GM18951 (cell line): ENCODE measurements around the gene SEC14L2.
A peak's percentile ranks its signal among the peaks of the same experiment; 100 is the strongest.

Experiments
- POLR2A ChIP-seq: IDR thresholded peaks from 4 replicates; pipeline ENCODE4 v1.6.1; 2011; ENCODE audit warnings: mild to moderate bottlenecking; ENCODE audit not compliant: insufficient read length, insufficient read depth; ENCODE audit errors: extremely low read depth
- in situ Hi-C: fragments of 300-500 bp; cut with MboI; formaldehyde crosslinking; loops from one replicate; pipeline ENCODE4 v1.12.0; 2022; ENCODE audit warnings: low sequenced_read_pairs, mixed read lengths, inconsistent platforms; ENCODE audit not compliant: unreplicated experiment

Gene SEC14L2

DNA sequence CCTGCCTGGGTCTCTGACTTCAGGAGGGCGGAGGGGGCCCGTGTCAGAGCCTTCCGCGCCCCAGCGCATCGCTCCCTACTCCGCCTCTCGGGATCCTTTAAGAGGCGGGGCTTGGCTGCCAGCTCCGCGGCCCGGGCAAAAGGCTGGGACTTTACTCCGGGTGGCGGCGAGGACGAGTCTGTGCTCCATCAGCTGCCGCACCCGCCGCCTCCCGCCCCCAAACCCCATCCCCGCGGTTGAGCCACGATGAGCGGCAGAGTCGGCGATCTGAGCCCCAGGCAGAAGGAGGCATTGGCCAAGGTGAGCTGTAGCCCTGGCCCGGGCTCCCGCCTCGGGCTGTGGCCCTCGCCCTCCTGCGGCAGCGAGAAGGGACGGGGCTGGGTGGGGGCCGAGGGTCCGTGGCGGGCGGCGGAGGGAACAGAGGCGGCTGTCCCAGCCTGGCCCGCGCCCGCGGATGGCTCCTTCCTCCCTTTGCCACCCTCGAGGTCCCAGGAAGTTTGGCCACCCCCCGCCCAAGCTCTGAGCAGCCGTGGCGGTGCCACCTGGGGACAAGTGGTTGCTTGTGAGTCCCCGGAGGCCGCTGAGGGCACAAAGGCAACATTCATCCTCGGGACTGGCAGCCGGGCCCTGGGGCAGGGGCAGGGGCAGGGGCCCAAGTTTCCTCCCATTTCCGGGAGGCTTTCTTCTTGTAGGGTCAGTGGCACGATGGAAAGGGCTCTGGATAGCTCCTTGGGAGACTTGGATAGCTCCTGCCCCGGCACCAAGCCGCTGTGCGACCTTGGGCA, at the start of gene SEC14L2:
Gene SEC14L2 (plus strand): TSS at position 148 of the 785 bp plus-strand sequence. CDS start 99 bp downstream, at position 247.
- in situ Hi-C loops: loop anchor here (10.0 to 25.0 kb wide), 2 partner anchors 88 to 285 kb away; no protein-coding TSS in a partner anchor
- peak; percentile 26 for TF ChIP-seq POLR2A

DNA sequence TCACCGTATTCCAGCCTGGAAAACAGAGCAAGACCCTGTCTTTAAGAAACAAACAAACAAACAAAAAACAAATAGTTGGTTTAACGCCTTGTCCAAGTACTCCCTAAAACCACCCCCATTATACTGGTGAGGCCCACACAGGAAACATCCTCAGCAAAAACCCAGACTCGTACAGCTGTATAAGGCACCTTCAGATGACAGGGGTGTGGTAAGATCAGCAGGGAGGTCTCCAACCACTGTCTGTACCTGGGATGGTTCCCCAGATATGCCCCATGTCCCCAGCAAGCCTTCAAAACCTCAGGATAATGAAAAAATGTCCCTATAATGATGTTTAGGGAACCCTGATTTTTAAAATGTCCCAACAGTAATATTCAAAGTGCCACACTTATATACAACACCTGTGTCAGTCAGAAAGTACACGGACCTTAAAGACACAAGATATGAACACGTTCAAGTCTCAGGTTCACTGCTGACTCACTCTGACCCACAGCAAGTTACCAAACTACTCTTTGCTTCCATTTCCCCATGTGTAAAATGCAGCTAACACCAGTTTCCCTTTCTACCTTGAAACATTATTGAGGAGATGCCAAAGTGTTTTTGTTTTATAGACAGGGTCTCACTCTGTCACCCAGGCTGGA, 49.4 kb upstream of the SEC14L2 start:
- in situ Hi-C loops: no loop called here

DNA sequence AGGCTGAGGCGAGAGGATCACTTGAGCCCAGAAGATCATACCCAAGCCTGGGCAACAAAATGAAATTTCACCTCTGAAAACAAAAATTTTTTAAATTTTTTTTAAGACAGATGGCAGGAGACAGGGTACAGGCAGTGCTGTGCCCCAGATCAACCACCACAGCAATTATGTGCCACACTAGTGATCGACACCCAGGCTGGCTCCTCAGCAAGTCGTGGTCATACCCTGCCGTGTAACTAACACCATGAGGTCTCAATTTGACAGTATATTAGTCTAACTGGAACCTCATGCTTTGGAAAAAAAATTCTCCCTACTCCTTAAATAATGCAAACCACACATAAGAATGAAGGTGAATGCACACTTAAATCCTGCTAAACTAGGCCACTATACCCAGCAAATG, 48.4 kb upstream of the SEC14L2 start:
- no peak for TF ChIP-seq POLR2A
- in situ Hi-C loops: no loop called here

More for the DNA sequence above, 49.4 kb upstream of the SEC14L2 start:
- no peak for TF ChIP-seq POLR2A

DNA sequence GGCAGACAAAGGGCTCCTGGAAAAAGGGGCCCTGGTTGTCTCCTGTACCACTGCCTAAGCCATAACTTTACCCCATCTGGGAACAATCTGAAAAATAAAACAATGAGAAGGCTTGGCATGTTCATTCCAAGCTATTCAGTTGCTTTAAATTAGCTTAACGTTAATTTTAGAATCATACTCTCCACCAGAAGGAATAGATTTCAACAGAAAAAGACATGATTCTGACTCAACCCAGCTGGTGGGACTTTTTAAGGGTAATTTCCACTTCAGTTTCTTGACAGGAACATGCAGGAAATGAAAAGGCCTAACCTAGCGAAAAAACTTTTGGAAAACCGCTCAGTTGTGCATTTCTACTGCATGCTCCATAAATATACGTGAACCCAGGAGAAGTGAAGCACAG, 48.0 kb upstream of the SEC14L2 start:
- in situ Hi-C loops: no loop called here
- TF ChIP-seq POLR2A: no peak

DNA sequence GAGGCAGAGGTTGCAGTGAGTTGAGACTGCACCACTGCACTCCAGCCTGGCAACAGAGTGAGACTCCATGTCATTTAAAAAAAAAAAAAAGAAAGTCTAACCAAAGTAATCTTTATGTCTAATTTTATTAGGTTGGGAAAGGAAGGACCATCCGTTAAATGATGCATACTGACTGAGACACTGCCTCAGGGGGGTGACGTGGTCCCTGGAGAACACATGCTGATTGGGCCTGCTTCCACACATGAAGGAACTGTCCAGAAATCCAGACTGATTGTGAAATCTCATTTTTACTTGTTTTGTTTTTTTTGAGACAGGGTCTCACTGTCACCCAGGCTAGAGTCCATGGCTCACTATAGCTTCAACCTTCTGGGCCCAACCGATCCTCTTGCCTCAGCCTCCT, 45.6 kb upstream of the SEC14L2 start:
- TF ChIP-seq POLR2A: no peak
- in situ Hi-C loops: no loop called here

DNA sequence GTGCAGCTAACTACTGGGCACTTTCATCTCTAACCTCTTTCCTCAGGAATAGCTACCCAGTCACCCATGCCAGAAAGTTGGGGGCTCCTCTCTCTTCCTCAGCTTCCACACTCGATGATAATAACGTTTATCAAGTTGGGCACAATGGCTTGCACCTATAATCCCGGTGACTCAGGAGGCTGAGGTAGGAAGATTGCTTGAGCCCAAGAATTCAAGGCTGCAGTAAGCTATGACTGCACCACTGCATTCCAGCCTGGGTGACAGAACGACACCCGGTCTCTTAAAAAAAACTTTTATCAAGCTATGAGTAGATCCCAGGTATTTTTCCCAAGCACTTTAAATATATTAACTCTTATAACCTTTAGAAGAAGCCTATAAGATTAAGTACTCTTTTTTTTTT, 42.2 kb upstream of the SEC14L2 start:
- no peak for TF ChIP-seq POLR2A
- in situ Hi-C loops: no loop called here

DNA sequence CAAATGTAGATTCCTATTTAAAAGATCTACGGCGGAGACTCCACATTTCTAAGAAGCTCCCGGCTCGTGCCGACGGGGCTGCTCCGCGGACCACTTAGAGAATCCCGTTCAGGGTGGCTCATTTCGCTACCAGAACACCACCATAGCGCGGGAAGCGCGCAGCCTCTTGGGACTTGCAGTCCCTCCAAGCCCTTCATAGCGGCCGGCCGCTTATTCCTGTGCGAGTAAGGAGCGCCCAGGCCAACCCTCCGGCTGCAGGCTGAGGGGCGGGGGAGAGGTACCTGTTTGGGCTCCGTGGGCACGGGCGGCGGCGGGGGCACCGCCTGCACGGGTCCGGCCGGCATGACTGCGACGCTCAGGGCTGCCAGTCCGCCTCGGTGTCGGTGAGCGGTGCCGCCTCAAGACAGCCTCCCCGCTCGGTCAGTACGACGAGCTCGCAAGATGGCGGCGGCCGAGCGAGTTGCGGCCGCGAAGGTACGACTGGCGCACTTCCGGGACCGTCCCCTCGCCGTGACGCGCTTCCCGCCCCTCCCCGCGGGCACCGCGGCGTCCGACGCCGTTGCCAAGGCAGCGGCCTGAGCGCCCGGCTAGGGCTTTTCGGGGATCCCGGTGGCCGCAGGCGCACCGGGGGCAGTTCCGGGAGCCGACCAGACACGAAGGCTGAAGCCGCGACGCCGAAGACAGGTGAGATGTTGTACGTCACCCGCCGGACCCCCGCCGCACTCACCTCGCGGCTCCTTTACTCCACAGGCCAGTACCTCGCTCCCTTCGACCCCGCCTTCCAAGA, 40.2 kb upstream of the SEC14L2 start, which contains the start of the genes CCDC157 and SF3A1:
Gene CCDC157 (plus strand): TSS at position 559 of the 787 bp plus-strand sequence. CDS start 8,994 bp downstream, outside the sequence.
Gene SF3A1 (minus strand): TSS at position 446 of the 787 bp plus-strand sequence. CDS start 102 bp downstream, at position 344.
- TF ChIP-seq POLR2A: peak; percentile 96
- in situ Hi-C loops: no loop called here

DNA sequence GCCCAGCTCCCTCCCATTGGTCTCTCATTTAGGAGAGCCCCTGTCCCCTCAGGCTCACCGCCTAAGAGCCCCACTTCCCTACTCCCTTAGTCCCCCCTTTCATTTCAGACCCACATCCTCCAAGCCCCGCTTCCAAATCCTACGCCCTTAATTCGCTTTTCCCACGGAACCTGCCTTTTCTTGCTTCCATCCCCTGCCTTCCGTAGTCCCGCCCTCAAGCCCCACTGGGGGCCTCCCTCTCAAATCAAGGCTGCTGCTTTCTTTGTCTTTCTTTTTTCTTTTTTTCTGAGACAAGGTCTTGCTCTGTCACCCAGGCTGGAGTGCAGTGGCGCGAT, 39.6 kb upstream of the SEC14L2 start:
- TF ChIP-seq POLR2A: no peak
- in situ Hi-C loops: no loop called here

DNA sequence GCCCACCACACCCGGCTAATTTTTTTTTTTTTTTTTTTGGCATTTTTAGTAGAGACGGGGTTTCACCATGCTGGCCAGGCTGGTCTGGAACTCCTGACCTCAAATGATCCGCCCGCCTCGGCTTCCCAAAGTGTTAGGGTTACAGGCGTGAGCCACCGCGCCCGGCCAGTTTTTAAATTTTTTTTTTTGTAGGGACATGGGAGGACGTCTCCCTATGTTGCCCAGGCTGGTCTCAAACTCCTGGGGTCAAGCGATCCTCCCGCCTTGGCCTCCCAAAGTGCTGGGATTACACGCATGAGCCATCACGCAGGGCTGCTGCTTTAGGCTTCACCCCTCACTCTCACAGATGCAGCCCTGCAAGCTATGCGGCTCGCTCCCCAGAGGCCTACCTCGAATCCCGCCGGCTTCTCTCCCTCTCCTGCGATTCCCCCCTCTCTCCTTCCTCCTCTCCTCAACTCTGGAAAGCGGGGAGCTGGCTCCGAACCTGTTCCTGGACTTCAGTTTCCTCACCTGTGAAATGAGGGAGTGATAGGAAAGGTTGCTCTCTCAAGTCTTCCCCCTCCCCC, 39.1 kb upstream of the SEC14L2 start:
- in situ Hi-C loops: no loop called here
- TF ChIP-seq POLR2A: no peak

DNA sequence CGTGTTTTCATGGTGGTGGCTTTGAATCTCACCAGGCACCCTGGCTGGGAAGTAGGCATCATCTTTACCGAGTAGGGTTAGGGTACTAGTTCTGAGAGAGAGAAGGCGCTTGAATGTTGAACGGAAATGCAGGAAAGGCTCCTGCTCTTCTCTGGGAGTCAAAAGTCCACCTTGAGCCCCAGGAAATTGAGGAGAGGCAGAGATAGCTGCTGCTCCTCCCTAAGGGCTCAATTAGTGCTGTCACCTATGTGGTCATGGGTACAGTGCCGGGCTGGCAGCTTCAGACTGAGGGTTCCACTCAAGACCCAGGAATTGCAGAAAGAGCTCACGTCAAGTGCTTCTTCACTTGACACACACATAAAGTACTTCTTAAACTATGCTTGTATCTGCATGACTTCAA, 38.3 kb upstream of the SEC14L2 start:
- in situ Hi-C loops: no loop called here
- no peak for TF ChIP-seq POLR2A

DNA sequence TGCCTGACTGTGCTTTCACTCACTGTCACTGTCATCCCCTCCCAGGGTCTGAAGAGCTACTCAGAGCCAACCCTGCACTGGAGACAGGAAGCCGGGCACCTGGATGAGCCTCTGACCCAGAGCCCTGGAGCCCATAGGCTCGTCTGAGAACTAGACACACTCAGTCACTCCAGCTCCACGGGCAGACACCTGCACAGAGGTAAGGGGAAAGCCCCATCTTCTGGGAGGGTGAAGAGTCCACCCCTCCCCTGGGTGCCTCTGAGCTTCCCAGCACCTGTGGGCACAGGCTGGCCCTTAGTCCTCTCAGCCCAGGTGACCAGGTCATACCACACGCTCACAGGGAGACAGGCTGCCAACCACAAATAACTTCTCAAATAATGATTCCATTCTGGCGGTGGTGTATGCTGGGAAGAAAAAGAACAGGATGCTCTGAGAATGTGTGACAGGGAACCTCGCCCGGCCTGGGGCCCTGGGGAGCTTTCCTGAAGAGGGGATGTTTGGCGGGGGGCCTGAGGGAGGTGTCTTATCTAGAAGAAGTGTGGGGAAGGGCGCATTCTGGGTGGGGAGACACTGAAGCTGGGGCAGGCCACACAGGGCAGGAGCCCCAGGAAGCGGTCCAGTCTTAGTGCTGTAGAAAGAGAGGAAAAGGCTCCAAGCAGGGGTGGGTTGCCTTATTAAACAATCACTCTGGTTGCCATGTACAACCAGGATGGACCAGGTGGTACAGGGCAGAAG, 34.7 kb upstream of the SEC14L2 start:
- in situ Hi-C loops: no loop called here
- TF ChIP-seq POLR2A: no peak

DNA sequence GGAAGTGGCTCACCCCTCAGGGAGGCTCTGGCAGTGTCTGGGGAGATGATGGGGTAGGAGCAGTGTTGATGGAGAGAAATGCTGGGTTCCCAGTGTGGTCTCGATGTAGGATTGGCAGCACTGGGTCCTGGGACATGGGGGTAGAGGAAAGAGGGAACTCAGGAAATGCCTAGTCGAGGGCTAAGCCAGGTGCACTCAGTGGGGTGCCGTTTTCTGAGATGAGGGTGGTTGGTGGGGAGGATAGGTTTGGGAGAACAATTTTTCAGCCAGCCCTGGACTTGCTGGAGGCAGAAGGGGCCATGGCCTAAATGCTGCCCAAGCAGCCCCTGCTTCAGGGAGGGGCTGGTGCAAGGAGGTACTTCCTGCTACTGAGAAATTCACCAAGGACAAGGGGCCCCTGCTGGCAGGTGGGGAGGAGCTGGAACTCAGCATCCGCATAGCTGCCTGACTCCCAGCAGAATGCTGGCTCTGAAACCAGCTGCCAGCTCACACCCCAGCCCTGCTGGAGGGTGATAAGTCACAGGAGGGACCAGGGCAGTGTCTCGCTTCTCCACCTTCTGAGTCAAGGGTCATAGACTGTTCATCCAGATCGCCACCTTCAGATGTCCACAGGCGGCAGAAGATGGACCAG, 34.1 kb upstream of the SEC14L2 start:
- TF ChIP-seq POLR2A: no peak
- in situ Hi-C loops: no loop called here
